GM18861 (cell line): Measurements from ENCODE around the gene AIG1.

ENCODE experiments used
- ATAC-seq: cut with Tn5 transposase; IDR thresholded peaks from one replicate; pipeline ENCODE4 v1.9.1; 2021; ENCODE audit not compliant: unreplicated experiment

AIG1 gene

DNA sequence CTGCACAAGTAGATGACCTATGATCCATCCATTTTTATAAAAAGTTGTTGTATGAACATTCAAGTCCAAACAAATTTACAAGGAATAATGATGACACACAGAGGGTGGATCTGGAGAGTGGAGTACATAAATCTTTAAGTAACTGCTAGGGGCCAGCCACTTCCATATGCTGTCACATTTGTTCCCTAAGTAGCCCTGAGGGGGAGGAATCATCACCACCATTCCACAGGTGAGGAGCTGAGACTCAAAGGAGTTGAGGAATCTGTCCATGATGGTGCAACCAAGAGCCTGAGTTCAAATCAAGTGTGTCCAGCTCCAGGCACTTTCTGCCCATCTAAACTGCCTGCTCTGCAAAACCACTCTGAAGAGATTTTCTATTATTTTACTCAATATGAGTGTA, 132.1 kb downstream of the AIG1 start:
- ATAC-seq, result no peak

DNA sequence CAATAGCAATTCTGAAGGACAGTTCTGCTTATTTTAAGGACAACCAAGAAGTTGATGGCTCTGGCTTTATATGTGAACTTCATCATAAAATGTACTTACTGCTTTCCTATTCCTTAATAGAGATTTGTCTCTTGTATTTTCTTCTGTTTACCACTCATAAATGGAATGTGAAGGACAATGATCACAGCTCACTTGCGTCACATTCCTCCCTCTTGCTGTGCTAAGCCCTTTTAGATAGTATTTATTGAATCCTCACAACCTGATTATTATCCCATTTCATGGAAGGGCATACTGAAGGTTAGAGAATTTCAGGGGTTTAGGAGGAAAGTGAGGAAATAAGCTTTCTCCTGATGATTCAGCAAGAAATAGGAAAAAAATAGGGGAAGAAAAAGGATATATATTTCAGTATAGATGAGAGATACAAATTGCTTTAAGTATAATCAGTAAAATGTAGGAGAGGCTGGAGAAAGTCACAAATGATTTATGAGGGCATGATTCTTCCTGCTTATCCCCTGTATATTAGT, 132.9 kb downstream of the AIG1 start:
- ATAC-seq, result no peak

GRCh38 chr6:143194095-143194589, 133.5 kb downstream of the AIG1 start:
- ATAC-seq, result no peak

DNA sequence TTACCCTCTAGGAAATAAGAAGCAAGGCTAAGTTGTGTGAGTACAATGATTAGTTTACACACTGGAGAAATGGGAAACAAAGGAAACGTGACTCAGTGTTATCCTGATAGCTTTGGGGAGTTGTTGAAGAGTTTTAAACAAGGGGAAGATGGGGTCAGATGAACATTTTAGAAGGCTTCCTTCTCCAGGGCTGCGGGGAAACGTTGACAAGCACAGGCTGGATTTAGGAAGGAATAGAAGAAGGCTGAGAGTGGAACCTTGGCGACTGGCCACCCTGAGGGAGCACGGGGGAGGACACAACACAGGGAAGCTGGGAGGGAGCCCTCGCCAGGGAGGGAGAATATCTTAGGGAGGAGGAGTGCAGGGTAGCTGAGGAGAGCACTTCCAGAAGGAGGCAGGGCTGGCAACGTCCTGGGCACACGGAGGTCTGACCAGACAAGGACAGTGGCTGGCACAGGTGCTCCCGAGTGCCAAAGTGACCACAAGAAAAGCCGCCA, 134.7 kb downstream of the AIG1 start:
- ATAC-seq, result no peak

DNA sequence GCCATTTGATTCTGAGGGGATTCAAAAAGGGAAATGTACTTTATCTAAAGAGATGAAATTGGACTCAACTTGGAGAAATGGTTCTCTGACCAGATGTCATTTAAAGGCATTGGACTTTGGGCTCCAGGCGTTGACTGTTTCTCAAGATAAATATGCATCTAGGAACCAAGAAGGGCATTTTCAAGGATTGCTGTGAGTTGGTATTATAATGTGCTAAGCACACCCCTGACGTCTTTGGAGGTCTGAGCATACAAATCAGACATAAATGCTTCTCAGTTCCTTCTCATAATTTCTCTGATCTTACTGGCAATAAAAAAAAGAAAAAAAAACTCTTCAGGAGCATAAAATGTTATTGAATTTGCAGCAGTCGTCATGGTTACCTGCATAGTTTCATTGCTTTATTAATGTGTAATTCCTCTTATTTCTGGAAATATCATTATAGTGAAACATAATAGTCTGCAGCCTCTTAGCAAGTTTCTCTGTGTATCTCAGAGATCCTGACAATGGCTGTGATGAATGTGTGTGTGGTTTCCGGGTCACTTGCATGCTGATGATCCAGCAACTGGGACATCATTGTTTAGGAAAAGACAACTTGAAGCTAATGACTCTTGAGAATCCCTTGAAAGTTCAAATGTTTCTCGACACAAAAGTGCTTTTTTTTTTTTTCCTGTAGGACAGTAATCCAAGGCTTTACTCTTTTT, 136.0 kb downstream of the AIG1 start:
- no peak for ATAC-seq

DNA sequence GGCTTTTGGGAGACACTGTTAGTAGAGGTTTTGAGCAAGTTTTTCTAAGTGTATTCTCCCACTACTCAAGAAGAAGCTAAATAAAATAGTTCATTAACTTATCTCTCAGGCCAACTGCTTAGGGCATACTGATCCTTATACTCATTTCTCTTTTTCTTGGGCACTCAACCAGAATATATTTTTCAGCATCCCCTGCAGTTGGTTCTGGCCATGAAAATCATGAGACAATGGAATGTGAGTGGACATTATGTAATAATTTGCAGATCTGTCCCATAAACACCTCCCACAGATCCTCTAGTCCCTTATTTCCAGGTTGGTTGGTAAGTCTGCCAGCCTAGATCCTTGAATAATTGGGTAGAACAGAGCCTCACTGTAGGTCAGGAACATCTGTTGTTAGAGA, 136.7 kb downstream of the AIG1 start:
- ATAC-seq, result no peak

DNA sequence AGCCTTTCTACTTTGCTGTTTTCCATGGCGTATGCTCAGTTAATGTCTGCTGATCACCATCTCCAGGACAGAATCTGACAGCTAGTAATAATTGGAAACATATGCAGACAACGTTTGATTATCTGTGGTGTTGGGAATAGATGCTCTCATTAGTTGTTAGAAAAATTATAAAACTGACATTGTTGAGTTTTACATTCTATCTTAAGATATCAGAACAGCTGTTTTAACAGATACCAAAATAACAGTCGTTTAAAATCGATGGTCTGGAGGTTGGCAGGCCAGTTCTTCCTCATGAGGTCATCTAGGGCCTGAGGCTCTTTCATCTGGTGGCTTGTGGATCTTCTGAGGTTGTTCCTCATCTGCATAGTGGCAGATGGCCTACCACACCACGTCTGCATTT, 137.6 kb downstream of the AIG1 start:
- ATAC-seq, result no peak

GRCh38 chr6:143199291-143199690, 138.6 kb downstream of the AIG1 start:
- ATAC-seq, result no peak

DNA sequence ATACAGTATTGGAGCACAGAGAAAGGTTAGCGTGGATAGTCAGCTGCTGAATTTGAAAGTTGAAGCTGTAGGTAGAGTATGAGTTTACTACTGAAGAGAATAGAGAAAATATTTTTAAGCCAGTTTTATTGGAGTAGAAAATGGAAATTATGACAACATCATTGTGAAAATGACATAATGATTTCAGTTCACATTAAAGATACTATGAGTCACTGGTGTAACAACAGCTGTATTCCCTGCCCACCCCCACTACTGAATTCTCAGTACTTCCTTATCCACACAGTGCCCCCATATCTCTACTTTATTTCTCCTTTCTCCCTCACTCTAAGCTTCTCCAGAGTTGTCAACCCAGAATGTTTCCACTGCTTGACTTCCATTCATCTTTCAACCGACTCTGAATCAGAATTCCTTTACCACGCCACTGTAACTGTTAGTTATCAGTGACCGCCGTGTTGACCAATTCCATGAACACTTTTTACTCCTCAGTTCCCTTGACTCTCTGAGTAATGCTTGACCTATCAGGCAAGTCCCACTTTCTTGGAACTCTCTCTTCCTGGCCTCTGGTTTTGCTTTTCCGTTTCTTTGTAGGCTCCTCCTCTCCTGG, 139.6 kb downstream of the AIG1 start:
- ATAC-seq, result no peak

- ATAC-seq, result no peak
These were observed 143.4 kb downstream of the AIG1 start for GRCh38 chr6:143204045-143204444.

GRCh38 chr6:143205131-143205535, 144.4 kb downstream of the AIG1 start:
- no peak for ATAC-seq

- no peak for ATAC-seq
These were observed 144.9 kb downstream of the AIG1 start for GRCh38 chr6:143205585-143205984.

- no peak for ATAC-seq
These were observed 145.3 kb downstream of the AIG1 start for GRCh38 chr6:143205991-143206390.

DNA sequence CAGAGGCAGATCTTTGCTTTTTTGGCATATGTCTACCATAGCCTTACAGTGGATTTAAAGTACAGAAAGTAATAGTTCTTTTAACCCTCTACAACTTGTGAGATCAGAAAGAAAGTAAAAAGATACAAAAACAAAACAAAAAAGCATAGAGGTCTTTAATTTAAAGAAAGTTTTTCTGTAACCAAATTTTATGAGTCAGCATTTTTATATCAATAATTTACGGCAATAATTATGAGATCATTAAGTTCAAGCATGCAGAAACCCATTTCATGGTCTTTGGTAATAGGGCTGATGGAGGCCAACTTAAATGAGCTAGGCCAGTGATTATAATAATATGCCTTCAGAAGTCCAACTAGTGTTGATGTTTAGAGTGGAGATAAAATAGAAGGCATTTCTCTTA, 145.9 kb downstream of the AIG1 start:
- no peak for ATAC-seq

GRCh38 chr6:143210420-143210819, 149.7 kb downstream of the AIG1 start:
- no peak for ATAC-seq

GRCh38 chr6:143213859-143214376, 153.2 kb downstream of the AIG1 start:
- no peak for ATAC-seq

DNA sequence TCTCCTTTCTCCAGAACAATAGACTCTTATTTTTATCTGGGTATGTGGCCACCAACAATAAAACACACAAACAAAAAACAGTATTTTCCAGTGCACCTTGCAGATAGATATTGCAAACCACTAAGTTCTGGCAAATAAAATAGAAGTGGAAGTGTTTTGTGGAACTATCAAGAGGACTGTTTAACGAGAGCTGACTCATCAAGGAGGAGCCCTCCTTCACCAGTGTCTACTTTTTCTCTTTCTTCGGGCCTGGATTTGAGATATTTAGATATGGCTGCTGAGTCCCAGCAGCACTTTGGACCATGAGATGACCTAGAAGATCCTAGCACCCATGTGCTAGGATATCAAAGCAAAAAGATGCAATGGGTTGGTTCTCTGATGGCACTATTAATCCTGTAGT, 154.7 kb downstream of the AIG1 start:
- no peak for ATAC-seq

- ATAC-seq, result no peak
These were observed 155.1 kb downstream of the AIG1 start for GRCh38 chr6:143215771-143216170.

DNA sequence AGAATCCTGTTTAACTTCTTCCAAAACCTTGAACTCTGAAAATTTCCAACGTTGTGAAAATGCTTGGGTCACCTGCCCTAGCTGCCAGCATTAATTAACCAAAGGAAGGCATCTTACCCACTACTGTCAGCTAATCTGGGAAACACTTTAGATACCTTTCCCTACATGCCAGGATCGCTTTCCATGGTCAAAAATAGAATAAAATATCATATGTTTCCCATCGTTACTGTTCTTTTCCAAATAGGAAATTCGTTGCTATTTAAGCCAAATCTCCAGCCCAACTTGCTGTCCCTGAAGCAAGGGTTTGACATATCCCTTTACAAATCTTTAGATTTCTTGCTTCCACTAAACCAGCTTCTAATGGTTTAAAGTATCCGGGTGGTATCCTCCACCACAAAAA, 157.5 kb downstream of the AIG1 start:
- ATAC-seq, result no peak

DNA sequence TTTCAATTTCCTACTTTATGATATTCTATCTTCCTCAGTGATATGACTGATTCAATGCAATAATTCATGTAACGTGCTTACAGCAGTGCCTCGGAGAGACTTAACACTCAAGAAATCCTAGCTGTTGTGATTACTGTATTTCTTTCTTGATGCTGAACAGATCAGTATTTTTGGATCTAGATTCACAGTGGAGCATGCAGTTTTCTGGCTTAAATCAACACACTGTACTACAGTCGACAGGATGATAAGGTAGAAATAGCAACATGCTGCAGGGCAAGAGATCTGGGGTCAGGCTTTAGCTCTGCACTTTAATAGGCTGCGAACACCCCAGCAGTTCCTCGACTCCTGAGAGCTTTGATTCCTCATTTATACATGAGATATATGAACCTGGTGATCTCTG, 161.0 kb downstream of the AIG1 start:
- no peak for ATAC-seq

DNA sequence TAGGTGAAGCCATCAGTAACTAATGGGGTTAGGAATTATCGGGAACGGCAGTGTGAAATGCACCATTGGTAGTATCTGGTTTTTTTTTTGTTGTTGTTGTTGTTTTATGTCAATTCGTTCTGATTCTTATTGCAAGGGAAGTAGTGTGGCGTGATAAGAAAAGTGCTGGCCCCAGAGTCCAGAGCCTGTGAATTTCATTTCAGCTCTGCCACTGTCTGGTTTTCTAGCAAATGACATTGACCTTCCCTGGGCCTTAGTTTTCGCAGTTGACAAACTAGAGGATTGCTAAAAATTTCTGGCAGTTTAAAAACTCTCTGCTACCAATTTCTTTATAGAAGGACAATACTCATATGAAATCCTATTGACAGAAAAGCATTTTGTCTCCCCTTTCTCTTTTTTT, 161.6 kb downstream of the AIG1 start:
- no peak for ATAC-seq

DNA sequence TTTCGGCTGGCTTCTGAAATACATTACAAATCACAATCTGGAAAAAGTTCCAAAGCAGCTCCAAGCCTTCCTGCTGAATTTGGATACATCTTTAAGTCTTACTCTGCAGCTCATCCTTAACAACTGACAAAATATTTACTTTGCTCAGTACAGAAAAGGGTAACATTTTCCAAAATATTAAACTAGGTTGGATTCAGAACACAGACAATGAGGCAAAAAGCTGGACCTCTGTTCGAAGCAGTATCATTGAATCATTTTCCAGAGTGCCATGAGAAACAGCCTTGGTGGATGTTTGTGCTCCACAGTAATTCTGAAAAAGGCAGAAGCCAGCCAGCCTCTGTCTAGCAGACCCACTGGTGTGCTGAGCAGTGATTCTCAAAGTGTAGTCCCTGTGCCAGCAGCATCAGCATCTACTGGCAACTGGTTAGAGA, 162.1 kb downstream of the AIG1 start:
- ATAC-seq, result no peak
